Ramos (cell line): ENCODE measurements around the gene HEMK1.

Source experiments
- in situ Hi-C: fragments of 300-500 bp; cut with MboI; formaldehyde crosslinking; loops from one replicate; pipeline ENCODE4 v1.14.3; 2022; ENCODE audit warnings: low sequenced_read_pairs; ENCODE audit not compliant: unreplicated experiment

The HEMK1 gene, protein sequence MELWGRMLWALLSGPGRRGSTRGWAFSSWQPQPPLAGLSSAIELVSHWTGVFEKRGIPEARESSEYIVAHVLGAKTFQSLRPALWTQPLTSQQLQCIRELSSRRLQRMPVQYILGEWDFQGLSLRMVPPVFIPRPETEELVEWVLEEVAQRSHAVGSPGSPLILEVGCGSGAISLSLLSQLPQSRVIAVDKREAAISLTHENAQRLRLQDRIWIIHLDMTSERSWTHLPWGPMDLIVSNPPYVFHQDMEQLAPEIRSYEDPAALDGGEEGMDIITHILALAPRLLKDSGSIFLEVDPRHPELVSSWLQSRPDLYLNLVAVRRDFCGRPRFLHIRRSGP

DNA sequence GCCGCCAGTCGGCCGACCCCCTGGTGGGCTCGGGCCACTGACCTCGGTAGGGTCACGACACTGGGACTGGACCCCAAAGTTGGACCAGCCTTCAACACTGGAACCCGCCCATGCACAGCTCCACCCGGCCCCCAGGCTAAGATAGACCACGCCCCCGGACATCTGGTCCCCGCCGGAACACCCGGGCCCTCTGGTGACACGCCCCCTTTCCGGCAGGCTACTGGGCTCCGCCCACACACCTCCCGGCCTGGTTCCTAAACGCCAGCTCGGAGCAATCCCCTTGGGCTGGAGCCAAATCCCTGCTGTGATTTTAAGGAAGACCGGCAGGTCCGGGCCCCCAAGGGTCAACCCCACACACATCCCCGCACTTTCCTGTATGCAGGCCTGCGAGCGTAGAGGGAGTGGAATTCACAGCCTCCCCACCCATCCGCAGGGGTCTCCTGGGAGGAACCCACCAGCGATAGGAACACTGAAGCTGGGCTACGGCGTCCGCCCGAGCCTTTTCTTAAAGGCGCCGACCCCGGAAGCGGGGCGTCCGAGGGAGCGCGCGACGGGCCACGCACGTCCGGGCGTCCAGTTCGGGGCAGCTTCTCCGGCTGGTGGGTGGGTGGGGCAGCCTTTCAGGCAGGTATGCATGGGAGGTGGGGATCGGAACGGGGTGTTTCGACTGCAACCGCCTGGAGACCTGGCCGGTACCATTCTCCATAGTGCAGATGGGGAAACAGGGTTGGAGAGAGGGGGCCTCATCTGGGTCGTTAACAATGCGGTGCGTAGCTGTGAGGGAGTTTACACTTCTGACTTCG lies at the start of gene HEMK1:
TSS of gene HEMK1 (plus strand) at position 576 of the 803 bp plus-strand sequence. CDS start 1,583 bp downstream, outside the sequence.
- in situ Hi-C loops = no loop called here

DNA sequence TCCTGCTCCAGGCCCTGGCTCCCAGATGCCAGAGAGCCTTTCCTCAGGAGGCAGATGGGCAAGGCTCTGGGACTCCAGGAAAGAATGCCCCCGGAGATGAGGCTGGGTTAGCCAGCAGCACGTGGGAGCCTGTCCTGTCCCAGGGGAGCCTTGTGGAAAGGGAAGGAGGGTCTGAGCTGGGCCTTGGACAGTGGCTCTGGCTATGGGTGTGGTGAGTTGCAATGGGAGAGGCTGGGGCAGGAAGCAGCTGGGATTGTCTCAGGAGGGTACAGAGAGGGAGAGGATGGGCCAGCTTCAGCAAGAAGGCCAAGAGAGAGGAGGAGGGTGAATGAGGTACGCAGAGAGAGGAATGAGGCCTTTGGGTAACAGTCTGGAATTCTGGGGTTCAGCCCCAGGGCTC lies 48.5 kb upstream of the HEMK1 start:
- in situ Hi-C loops = no loop called here

DNA sequence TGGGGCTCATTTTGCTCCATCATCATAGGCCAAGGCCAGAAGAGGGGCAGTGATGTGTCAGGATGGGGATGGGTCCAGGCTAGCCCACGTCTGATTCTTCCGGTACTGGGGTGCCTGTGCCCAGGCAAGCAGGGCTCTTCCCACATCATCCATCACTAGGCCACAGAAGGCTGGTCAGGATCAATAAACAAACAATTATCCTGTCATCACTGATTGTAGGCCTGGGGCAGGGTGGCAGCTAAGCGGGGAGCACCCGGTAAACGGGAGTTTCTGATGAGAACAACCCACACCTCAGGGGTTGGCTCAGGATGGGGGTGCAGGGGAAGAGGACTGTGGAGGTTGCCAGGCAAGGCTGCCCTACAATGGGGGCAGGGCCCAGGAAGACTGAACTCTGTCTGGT lies 47.8 kb upstream of the HEMK1 start:
- in situ Hi-C loops = no loop called here

DNA sequence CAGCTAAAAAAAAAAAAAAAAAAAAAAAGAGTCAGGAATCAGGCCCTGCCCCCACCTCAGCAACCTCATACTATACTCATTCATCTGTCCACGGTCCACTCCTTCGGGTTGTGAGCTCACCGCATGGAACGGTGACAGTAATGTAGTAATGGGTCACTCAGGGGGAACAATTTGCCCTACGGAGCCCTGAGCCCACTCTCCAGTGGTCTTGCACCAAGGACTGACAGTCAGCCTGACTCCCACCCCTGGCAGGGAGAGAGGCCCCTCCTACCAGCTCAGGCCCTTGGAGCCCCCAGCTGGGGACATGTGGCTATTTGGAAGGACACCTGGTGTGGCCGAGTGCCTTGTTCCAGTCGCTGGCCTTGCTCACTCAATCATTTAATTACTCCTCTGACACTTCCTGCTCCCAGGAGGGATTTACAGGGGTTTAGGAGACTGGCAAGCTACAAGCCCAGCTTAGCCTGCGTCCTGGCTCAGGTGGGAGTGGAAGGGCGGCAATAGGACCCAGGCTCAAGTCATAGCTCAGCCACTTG lies 46.0 kb upstream of the HEMK1 start:
- in situ Hi-C loops = no loop called here

DNA sequence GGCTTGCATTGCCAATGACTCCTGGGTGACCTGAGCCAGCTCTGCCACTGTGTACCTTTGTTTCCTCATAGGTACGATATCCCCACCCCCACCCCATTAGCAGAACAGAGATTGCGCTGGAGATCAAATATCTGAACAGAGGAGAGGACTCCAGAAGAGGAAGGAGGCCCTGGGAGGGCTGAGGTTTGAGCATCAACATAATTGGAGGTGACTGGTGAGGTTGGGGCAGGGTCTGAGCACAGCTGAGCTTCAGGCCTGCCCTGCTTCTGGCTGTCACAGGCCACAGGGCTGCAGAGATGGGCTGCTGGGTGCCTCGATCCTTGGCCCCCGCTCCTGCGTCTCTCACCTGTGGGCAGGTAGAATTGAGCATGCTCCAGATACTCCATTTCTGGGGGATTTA lies 44.6 kb upstream of the HEMK1 start:
- in situ Hi-C loops = no loop called here

DNA sequence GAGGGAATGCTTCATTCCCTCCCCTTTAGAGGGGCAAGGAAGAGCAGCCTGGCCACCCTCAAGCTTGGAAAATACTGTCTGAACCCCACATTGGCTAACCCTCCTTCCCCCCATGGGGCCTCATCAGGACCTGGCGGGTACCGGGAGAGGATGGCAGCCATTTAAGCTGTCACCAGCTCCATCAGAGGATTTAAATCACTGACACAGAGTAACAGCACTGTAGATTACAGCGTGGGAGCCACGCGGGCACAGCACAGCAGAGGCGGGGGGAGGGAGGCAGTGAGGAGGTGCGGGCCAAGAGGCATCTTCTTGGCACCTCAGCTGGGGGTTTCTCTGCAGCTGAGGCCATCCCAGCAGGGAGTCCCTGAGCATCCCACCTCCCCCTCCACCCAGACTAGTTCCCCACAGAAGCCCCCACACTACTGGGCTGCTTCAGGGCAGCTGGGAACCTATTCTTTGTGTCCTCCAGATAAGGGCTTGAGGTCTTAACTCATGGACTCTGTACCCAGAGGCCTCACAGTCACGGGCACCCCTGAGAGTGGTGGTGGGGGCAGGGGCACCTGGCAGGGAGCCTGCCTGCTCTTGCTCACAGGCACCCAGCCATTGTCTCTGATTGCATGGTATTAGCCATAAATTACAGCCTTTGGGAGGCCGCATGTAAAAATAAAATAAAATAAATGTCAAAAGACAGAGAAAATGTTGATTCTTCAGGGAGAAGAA lies 44.0 kb upstream of the HEMK1 start:
- in situ Hi-C loops = no loop called here

DNA sequence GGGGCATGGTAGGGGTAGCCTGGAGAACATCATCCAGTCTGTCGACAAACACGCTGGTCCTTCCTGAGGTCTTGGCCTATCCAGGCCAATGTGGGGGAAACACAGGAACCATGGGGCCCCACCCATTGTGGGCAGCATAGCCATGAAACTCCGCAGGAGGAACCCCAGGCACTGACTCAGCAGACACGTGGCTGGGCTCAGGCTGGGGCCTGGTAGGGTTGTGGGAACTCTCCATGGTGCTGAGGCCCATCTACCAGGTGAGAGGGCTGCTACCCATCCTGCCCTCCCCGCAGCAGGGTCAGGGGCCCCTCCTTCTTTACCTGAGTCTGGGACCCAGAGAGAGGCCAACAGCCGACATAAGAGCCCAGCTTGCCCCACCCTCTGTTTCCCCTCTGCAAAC lies 43.3 kb upstream of the HEMK1 start:
- in situ Hi-C loops = no loop called here

DNA sequence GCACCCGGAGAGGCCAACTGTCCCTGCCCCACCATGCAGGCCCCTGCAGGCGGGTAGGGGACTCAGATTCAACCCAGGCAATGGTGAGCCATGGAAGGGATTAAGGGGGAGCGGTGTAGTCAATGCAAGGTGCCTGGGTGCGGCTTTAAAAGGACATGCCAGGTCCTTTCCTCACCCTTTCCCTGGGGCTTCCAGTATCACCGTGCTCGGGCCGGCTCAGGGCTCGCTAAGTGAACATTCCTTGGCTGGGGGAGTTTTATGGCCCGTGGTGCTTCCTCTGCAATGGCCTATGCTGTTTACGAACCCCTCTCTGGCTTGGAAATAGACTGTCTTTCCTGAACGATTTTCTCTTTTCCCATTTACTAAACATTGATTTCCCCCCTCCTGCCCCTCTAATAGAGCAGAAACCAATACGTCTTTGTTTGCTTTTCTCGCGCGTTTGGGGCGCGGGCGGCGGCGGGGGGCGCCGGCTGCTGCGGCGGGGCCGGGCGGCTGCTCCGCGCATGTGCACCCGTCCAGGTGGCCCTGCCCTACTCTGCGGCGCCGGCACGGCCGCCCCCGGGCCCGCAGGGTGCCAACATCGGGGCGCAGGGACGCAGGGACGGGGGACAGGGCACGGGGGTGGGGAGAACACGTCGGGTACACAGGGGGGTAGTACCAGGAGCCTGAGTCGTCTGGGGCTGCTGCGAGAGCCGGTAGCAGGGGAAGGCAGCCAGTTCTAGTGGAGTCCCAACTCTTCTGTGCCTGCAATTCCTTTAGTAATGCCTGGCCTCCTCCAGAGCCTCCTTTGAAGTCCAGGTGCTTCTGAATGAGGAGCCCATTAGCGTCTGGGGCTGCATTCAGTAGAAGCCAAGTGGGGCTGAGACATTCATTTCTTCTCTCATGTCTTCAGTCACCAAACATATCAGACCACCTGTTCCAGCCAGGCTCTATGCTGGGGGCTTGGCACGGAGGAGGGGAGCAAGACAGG lies 39.0 kb upstream of the HEMK1 start:
- in situ Hi-C loops = no loop called here

DNA sequence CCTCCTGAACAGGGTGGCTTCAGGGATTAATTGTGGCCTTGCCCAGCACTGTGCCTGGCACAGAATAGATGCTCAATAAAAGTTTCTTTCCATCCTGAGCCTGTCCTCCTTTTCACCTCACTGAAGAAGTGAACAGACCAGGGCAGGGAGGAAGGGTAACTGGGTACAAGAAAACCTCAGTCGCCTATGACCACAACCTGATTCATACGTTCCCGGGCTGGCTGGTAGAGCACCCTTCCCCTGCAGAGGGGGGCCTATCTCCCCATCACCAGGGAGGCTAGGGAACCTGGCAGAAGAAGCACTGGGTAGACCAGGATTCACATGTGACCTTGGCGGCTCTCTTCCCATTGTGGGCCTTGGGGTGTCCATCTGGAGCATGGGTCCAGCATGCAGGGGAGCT lies 38.1 kb upstream of the HEMK1 start:
- in situ Hi-C loops = no loop called here

DNA sequence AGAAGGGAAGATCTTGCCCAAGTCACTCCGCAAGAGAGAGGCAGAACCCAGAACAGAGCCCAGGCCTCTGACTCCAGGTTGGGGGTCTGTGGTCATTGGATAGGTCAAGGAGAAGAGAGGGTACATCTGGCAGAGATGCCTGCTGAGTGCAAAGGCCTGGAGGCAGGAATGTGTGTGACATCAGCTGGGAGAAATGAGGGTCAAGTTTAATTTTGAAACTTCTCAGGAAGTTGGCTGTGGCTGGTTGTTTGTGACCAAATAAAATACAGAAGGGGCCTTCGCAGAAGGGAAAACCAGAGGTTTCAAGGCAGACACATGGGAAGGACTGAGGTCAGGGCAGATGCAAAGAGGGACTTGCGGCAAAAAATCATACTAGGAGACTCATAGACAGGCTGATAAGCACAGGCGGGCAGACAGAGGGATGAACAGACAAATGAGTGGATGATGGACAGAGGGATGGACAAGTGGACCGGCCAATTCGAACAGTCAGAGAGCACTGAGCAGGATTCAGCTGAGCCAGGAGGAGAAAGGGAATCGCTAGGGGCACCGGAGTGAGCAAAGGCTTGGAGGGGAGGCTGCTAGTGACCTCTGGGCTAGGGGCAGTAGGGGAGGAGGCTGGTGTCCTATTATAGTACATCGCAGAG lies 37.1 kb upstream of the HEMK1 start:
- in situ Hi-C loops = no loop called here

DNA sequence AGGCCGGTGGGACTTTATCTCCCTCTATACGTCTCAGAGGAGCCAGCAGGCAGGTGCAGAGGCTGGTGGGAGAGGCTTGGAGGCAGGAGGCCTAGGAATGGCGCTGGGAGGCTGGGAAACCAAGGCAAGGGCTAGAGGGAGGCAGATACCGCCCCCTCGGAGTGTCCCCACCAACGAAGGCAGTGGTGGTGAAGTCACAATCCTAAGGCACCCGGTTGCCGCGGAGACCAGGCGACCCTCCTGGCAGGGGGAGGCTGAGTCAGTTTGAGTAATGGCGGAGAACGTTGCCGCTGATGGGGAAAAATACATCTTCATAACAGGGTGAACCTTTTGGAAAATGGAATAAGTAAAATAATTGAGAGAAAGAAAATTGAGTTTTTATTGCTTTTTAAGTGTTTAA lies 36.0 kb upstream of the HEMK1 start:
- in situ Hi-C loops = no loop called here

DNA sequence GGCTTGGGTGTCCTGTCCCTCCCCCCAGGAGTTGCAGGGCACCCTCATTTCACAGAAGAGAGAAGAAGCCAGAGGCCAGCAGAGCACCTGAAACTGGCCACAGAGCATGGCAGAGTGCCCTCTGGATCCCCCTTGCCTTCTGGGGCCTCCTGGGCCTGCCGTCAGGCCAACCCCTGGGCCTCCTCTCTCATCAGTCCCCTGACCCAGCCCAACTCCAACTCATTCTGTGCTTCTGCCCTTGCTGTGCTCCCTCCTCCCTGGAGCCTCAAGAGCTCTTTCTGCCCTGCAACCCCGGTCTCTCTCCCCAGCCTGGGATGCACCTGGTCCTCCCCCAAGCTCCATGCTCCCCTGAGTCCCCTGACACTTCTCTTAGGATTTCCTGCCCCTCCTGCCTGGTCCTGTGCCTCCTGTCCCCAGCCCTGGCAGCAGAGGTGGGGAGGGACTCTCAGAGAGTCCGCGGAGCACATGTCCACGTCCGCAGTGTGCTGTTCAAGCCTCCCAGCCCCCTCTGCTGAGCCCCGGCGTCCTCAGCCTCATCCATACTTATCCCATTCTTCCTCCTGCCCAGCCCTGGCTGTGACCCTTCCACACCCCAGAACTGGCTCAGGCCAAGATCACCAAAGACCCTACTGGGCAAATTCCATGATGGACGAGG lies 35.4 kb upstream of the HEMK1 start:
- in situ Hi-C loops = no loop called here

DNA sequence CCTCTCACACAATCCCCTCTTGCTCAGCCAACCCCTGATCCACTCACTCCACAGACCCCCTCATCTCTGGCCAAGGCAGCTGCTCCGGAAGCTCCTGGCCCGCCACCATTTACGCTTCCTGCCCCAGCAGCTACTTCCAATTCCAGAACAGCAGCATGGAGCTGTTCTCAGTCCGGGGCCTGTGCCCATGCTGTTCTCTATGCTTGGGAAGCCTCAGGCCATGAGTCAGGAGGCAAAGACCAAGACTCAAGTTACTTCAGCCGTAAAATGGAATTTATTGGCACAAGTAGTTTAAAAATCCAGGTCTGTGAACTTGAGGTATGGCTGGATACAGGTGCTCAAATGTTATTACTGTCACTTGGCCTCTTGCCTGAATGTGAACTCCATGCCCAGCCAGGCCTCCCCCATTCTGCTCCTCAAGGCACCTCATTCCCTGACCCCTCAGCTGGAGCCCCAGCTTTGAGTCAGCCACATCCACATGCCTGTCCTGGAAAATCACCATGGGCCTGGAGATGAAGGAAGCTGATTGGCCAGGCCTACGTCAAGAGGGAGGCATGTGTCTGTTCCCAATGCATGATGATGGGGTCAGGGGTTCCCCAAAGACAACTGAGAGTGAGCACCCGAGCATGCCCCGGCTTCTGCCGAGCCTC lies 34.5 kb upstream of the HEMK1 start:
- in situ Hi-C loops = no loop called here

DNA sequence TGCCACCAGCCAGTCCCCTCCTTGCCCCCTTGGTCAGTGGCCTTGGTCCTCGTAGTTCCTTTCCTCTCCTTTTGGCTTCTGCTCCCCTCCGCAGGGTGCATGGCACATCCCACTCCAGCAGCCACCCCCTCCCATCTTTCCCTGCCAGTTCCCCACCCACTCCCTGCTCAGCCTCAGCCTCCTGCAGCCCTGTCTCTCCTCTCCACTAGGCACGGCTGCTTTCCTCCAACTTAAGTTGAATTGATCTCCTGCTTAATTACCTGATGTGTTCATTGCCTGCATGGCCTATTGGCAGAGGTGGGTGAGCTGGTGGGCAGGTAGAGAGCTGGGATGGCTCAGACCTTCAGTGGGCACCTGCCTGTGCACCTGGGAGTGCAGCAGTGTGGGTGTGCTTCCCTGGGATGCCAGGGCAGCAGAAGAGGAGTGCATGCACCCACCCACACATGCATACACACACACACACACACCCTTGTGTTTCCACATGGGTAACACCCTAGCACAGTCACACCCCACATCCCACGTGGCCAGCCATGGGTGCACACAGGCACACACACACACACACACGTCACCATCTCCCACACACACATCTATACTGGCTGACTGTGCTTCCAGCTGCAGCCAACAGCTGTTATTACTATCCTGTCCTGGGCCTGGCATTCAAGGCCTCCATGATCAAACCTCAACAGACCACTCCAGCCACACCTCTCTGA lies 32.7 kb upstream of the HEMK1 start:
- in situ Hi-C loops = no loop called here

DNA sequence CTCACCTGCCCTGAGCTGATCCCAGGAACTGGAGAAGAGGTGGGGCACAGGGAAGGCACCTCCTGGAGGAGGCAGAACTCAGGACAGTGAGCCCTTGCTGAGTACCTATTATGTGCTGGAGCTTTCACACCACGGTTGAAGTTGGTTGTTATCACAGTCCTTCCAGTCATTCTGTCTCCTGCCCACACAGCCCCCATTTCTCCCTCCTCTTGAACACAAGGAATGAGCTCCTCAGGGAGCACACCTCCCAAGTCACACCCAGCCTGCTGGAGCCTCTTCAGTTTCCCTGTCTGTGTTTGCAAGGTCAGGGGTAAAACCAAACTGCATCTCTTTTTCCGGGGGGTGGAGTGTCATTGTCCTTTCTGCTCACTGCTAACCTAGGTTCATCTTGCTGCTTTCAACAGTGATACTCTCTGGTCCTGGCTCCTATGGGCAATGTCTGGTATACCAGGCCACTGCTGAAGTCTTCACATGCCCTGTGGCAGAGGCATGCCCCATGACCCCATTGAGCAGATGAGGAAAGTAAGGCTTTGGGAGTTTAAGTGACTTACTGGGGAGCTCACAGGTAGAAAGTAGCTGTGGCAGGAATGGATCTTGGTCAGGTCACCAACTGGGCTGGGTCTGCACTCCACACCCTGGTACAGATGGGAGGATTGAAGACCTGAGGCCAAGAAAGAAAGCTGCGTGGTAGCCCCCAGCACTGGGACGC lies 31.7 kb upstream of the HEMK1 start:
- in situ Hi-C loops = no loop called here

DNA sequence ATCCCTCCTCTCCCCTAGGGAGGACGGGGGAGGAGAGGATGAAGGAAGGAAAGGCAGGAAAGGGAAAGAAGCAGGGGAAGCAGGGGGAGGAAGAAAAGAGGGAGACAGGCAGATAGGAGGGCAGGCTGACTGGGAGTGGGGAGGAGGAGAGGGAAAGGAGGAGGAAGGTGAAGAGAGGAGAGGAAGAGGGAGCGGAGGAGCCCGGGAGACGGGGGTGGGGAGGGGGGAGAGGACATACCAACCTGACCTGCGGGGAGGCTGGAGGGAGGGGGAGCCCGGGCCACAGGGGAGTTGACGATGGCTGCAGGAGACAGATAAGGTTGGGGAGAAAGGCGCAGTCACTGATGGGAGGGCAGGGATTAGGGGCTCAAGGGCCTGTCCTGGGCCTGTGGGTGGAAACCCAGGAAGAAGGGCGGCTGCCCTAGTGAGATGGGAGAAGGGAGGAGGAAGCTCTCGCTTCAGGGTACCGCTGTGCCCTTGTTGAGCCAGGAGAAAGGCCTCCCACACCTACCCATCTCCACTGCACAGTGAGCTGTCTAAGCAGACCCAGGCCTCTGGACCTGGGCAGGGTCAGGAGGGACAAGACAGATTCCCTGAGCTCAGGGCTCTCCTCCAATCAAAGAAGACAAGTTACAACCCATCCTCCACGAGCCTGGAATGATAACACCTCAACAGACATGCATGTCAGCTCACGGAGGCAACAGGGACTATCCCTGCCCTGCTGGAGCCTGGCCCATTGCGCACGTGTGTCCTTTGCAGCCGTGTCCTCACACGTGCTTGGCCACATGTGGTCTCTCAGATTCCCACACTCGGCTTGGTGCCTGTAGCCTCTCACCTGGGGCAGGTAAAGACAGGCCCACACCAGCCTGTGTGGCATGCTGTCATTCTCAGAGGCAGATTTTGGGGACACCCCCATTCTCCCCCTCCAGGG lies 29.7 kb upstream of the HEMK1 start:
- in situ Hi-C loops = no loop called here
